ENCODE measurements around the gene NSFL1C.

Gene NSFL1C

GRCh38 chr20:1396702-1397101, 69.9 kb downstream of the NSFL1C start:
- DNase-seq = no peak
- peaks cover 20 to 49% (median 39%) of the 10 kb centered on the region in 4 experiments for H3K4me1 ChIP-seq (ENCODE audit: control extremely low read depth in 1 of 4, control insufficient read depth in 4 of 4, insufficient read depth in 4 of 4, low read length in 3 of 4)
- H3K27me3 ChIP-seq (replicated peaks in 2 of 5; ENCODE audit: control insufficient read depth in 4 of 5, insufficient read depth in 5 of 5, low read length in 4 of 5) = no peaks in the 10 kb centered on the region
- WGBS (ENCODE audit: insufficient coverage) = 69% methylated on average over 4 of the region's 4 CpGs
- peaks cover 0 to 4% (median 0%) of the 10 kb centered on the region in 5 experiments for H3K9me3 ChIP-seq (ENCODE audit: control extremely low read depth in 1 of 5, control insufficient read depth in 4 of 5, insufficient read depth in 2 of 5, low read depth in 1 of 5, low read length in 4 of 5)
- no peak overlapping the region for H3K27ac ChIP-seq (ENCODE audit: insufficient read depth in 1 of 2, low read depth in 1 of 2, low read length in 2 of 2, poor library complexity in 1 of 2, severe bottlenecking in 2 of 2)
- H3K36me3 ChIP-seq (ENCODE audit: control insufficient read depth in 4 of 4, insufficient read depth in 4 of 4, low read length in 3 of 4) = no peaks in the 10 kb centered on the region
- no peak overlapping the region for H3K4me3 ChIP-seq (ENCODE audit: control insufficient read depth in 1 of 7, extremely low read depth in 1 of 7, insufficient read depth in 4 of 7, low read depth in 2 of 7, low read length in 6 of 7)
- ChIA-PET POLR2A (no interaction called here), CTCF (interaction anchor here (0.9 to 4.4 kb wide), 4 partner anchors 41 to 368 kb away, joined by 3 to 19 read pairs (median 4); no protein-coding TSS in a partner anchor)

GRCh38 chr20:1396264-1396663, 70.4 kb downstream of the NSFL1C start:
- no peaks in the 10 kb centered on the region for H3K27me3 ChIP-seq (replicated peaks in 2 of 5; ENCODE audit: control insufficient read depth in 4 of 5, insufficient read depth in 5 of 5, low read length in 4 of 5)
- H3K4me3 ChIP-seq (ENCODE audit: control insufficient read depth in 1 of 7, extremely low read depth in 1 of 7, insufficient read depth in 4 of 7, low read depth in 2 of 7, low read length in 6 of 7) = no peak overlapping the region
- peaks cover 20 to 53% (median 44%) of the 10 kb centered on the region in 4 experiments for H3K4me1 ChIP-seq (ENCODE audit: control extremely low read depth in 1 of 4, control insufficient read depth in 4 of 4, insufficient read depth in 4 of 4, low read length in 3 of 4)
- no peaks in the 10 kb centered on the region for H3K36me3 ChIP-seq (ENCODE audit: control insufficient read depth in 4 of 4, insufficient read depth in 4 of 4, low read length in 3 of 4)
- peaks cover 0 to 4% (median 0%) of the 10 kb centered on the region in 5 experiments for H3K9me3 ChIP-seq (ENCODE audit: control extremely low read depth in 1 of 5, control insufficient read depth in 4 of 5, insufficient read depth in 2 of 5, low read depth in 1 of 5, low read length in 4 of 5)
- 88% methylated on average over 1 of the region's 1 CpG for WGBS (ENCODE audit: insufficient coverage)
- ChIA-PET POLR2A (no interaction called here), CTCF (interaction anchor here (0.6 to 4.4 kb wide), 6 partner anchors 19 to 147 kb away, joined by 3 to 19 read pairs (median 3); no protein-coding TSS in a partner anchor)
- H3K27ac ChIP-seq (ENCODE audit: insufficient read depth in 1 of 2, low read depth in 1 of 2, low read length in 2 of 2, poor library complexity in 1 of 2, severe bottlenecking in 2 of 2) = no peak overlapping the region
- no peak for DNase-seq

- H3K4me1 ChIP-seq (ENCODE audit: control extremely low read depth in 1 of 4, control insufficient read depth in 4 of 4, insufficient read depth in 4 of 4, low read length in 3 of 4) = peaks cover 23 to 68% (median 58%) of the 10 kb centered on the region in 4 experiments
- POLR2A ChIA-PET = interaction anchor here (0.6 kb wide), 1 partner anchor 73 kb away, joined by 5 read pairs; no protein-coding TSS in a partner anchor
- no peak overlapping the region for H3K27ac ChIP-seq (ENCODE audit: insufficient read depth in 1 of 2, low read depth in 1 of 2, low read length in 2 of 2, poor library complexity in 1 of 2, severe bottlenecking in 2 of 2)
- DNase-seq = peak in 2 of 3 donors; percentile 58 to 81
- H3K36me3 ChIP-seq (ENCODE audit: control insufficient read depth in 4 of 4, insufficient read depth in 4 of 4, low read length in 3 of 4) = peaks cover 0 to 8% (median 0%) of the 10 kb centered on the region in 4 experiments
- WGBS (ENCODE audit: insufficient coverage) = 0% methylated on average over 1 of the region's 2 CpGs
- peaks cover 0 to 4% (median 0%) of the 10 kb centered on the region in 5 experiments for H3K9me3 ChIP-seq (ENCODE audit: control extremely low read depth in 1 of 5, control insufficient read depth in 4 of 5, insufficient read depth in 2 of 5, low read depth in 1 of 5, low read length in 4 of 5)
- no peaks in the 10 kb centered on the region for H3K27me3 ChIP-seq (replicated peaks in 2 of 5; ENCODE audit: control insufficient read depth in 4 of 5, insufficient read depth in 5 of 5, low read length in 4 of 5)
- CTCF ChIA-PET = interaction anchor here (0.8 to 4.4 kb wide), 5 partner anchors 8 to 146 kb away, joined by 3 to 19 read pairs (median 3); no protein-coding TSS in a partner anchor
- H3K4me3 ChIP-seq (ENCODE audit: control insufficient read depth in 1 of 7, extremely low read depth in 1 of 7, insufficient read depth in 4 of 7, low read depth in 2 of 7, low read length in 6 of 7) = no peak overlapping the region
Measured at GRCh38 chr20:1394686-1395085, 72.0 kb downstream of the NSFL1C start.

- POLR2A ChIA-PET = interaction anchor here (0.8 to 1.5 kb wide), 2 partner anchors 44 to 68 kb away, joined by 4 to 6 read pairs; no protein-coding TSS in a partner anchor
- 57% methylated on average over 6 of the region's 7 CpGs for WGBS (ENCODE audit: insufficient coverage)
- Histone ChIP-seq H3K36me3 (ENCODE audit: control insufficient read depth in 4 of 4, insufficient read depth in 4 of 4, low read length in 3 of 4) (peaks cover 0 to 11% (median 0%) of the 10 kb centered on the region in 4 experiments), H3K4me1 (ENCODE audit: control extremely low read depth in 1 of 4, control insufficient read depth in 4 of 4, insufficient read depth in 4 of 4, low read length in 3 of 4) (peaks cover 25 to 79% (median 70%) of the 10 kb centered on the region in 4 experiments), H3K27ac (ENCODE audit: insufficient read depth in 1 of 2, low read depth in 1 of 2, low read length in 2 of 2, poor library complexity in 1 of 2, severe bottlenecking in 2 of 2) (peak overlapping the region; percentile 13 to 80), H3K9me3 (ENCODE audit: control extremely low read depth in 1 of 5, control insufficient read depth in 4 of 5, insufficient read depth in 2 of 5, low read depth in 1 of 5, low read length in 4 of 5) (peaks cover 0 to 4% (median 0%) of the 10 kb centered on the region in 5 experiments), H3K4me3 (ENCODE audit: control insufficient read depth in 1 of 7, extremely low read depth in 1 of 7, insufficient read depth in 4 of 7, low read depth in 2 of 7, low read length in 6 of 7) (peak overlapping the region in 6 of 7 experiments; percentile 77 to 93 (median 86)), H3K27me3 (replicated peaks in 2 of 5; ENCODE audit: control insufficient read depth in 4 of 5, insufficient read depth in 5 of 5, low read length in 4 of 5) (no peaks in the 10 kb centered on the region)
- CTCF ChIA-PET = interaction anchor here (1.0 to 1.5 kb wide), 8 partner anchors 8 to 50 kb away, joined by 3 to 7 read pairs (median 4); no protein-coding TSS in a partner anchor
- DNase-seq = no peak
Measured at GRCh38 chr20:1393507-1393882, 73.2 kb downstream of the NSFL1C start.

- ChIA-PET CTCF (interaction anchor here (1.0 to 4.4 kb wide), 13 partner anchors 9 to 69 kb away, joined by 3 to 38 read pairs (median 4); no protein-coding TSS in a partner anchor), POLR2A (interaction anchor here (0.8 to 2.1 kb wide), 4 partner anchors 16 to 74 kb away, joined by 4 to 11 read pairs (median 8); no protein-coding TSS in a partner anchor)
- Histone ChIP-seq H3K36me3 (ENCODE audit: control insufficient read depth in 4 of 4, insufficient read depth in 4 of 4, low read length in 3 of 4) (peaks cover 0 to 14% (median 0%) of the 10 kb centered on the region in 4 experiments), H3K27ac (ENCODE audit: insufficient read depth in 1 of 2, low read depth in 1 of 2, low read length in 2 of 2, poor library complexity in 1 of 2, severe bottlenecking in 2 of 2) (peak within 1 kb of the TSS; percentile 27 to 80), H3K27me3 (replicated peaks in 2 of 5; ENCODE audit: control insufficient read depth in 4 of 5, insufficient read depth in 5 of 5, low read length in 4 of 5) (no peaks in the 10 kb centered on the region), H3K4me3 (ENCODE audit: control insufficient read depth in 1 of 7, extremely low read depth in 1 of 7, insufficient read depth in 4 of 7, low read depth in 2 of 7, low read length in 6 of 7) (peak within 1 kb of the TSS; percentile 53 to 93 (median 84)), H3K4me1 (ENCODE audit: control extremely low read depth in 1 of 4, control insufficient read depth in 4 of 4, insufficient read depth in 4 of 4, low read length in 3 of 4) (peaks cover 28 to 85% (median 74%) of the 10 kb centered on the region in 4 experiments), H3K9me3 (ENCODE audit: control extremely low read depth in 1 of 5, control insufficient read depth in 4 of 5, insufficient read depth in 2 of 5, low read depth in 1 of 5, low read length in 4 of 5) (peaks cover 0 to 4% (median 0%) of the 10 kb centered on the region in 5 experiments)
- peak; percentile 94 to 97 (median 96) for DNase-seq
- whole genome bisulfite sequencing (ENCODE audit: insufficient coverage) = under 1% methylated on average over 71 of the region's 79 CpGs
Measured at GRCh38 chr20:1392693-1393506, 73.7 kb downstream of the NSFL1C start, which contains the start of gene FKBP1A. FKBP1A (minus strand) TSS chr20:1393054; CDS start chr20:1392998, 56 bp downstream.

GRCh38 chr20:1392443-1392692, 74.3 kb downstream of the NSFL1C start:
- ChIA-PET CTCF (interaction anchor here (0.8 to 4.4 kb wide), 8 partner anchors 10 to 69 kb away, joined by 3 to 38 read pairs (median 5); no protein-coding TSS in a partner anchor), POLR2A (interaction anchor here (1.5 to 2.1 kb wide), 2 partner anchors 16 to 75 kb away, joined by 9 to 11 read pairs; no protein-coding TSS in a partner anchor)
- H3K27me3 ChIP-seq (replicated peaks in 2 of 5; ENCODE audit: control insufficient read depth in 4 of 5, insufficient read depth in 5 of 5, low read length in 4 of 5) = no peaks in the 10 kb centered on the region
- peaks cover 29 to 87% (median 76%) of the 10 kb centered on the region in 4 experiments for H3K4me1 ChIP-seq (ENCODE audit: control extremely low read depth in 1 of 4, control insufficient read depth in 4 of 4, insufficient read depth in 4 of 4, low read length in 3 of 4)
- peaks cover 0 to 15% (median 0%) of the 10 kb centered on the region in 4 experiments for H3K36me3 ChIP-seq (ENCODE audit: control insufficient read depth in 4 of 4, insufficient read depth in 4 of 4, low read length in 3 of 4)
- peak overlapping the region; percentile 53 to 93 (median 84) for H3K4me3 ChIP-seq (ENCODE audit: control insufficient read depth in 1 of 7, extremely low read depth in 1 of 7, insufficient read depth in 4 of 7, low read depth in 2 of 7, low read length in 6 of 7)
- peak in 1 of 3 donors; percentile 44 for DNase-seq
- 0% methylated on average over 4 of the region's 13 CpGs for WGBS (ENCODE audit: insufficient coverage)
- peak overlapping the region; percentile 27 to 80 for H3K27ac ChIP-seq (ENCODE audit: insufficient read depth in 1 of 2, low read depth in 1 of 2, low read length in 2 of 2, poor library complexity in 1 of 2, severe bottlenecking in 2 of 2)
- peaks cover 0 to 4% (median 0%) of the 10 kb centered on the region in 5 experiments for H3K9me3 ChIP-seq (ENCODE audit: control extremely low read depth in 1 of 5, control insufficient read depth in 4 of 5, insufficient read depth in 2 of 5, low read depth in 1 of 5, low read length in 4 of 5)
